ENCODE data around the gene RASSF4. TPM values are rescaled to one million over a fixed set of nuclear protein-coding genes. Genes with fewer than 3 reads are reported as not detected.

Gene RASSF4
- total and polyA plus RNA-seq, 4 donors, result 8.2 to 26.9 (median 12.4) TPM

GRCh38 chr10:44982496-44982895, 22.9 kb downstream of the RASSF4 start (continued):
- no peak for TF ChIP-seq MAX (IDR thresholded peaks at IDR 0.05)
- no peak for TF ChIP-seq GABPA (IDR thresholded peaks at IDR 0.05 in 1 of 2, conservative IDR thresholded peaks at IDR 0.05 in 1 of 2)
- no peak for TF ChIP-seq HNF4A (conservative IDR thresholded peaks at IDR 0.05)

GRCh38 chr10:44983066-44983894, 23.7 kb downstream of the RASSF4 start:
- H3K4me1 ChIP-seq (ENCODE audit: control insufficient read depth in 4 of 4, insufficient read depth in 4 of 4, low read length in 3 of 4), result peaks cover 27 to 39% (median 33%) of the 10 kb centered on the region in 4 donors
- no peak overlapping the region for H3K27ac ChIP-seq (ENCODE audit: low read depth in 1 of 2, low read length in 2 of 2)
- TF ChIP-seq HNF4A (conservative IDR thresholded peaks at IDR 0.05) (no peak), CTCF (IDR thresholded peaks at IDR 0.05; ENCODE audit: low read depth, low read length, missing input control) (no peak), RXRA (IDR thresholded peaks at IDR 0.05) (no peak), HNF4G (IDR thresholded peaks at IDR 0.05) (no peak), YY1 (IDR thresholded peaks at IDR 0.05) (no peak), FOXA2 (IDR thresholded peaks at IDR 0.05) (no peak), MAX (IDR thresholded peaks at IDR 0.05) (no peak), GABPA (IDR thresholded peaks at IDR 0.05 in 1 of 2, conservative IDR thresholded peaks at IDR 0.05 in 1 of 2) (no peak), EGR1 (IDR thresholded peaks at IDR 0.05; ENCODE audit: low read depth in 2 of 2) (no peak), TAF1 (conservative IDR thresholded peaks at IDR 0.05) (no peak), RAD21 (IDR thresholded peaks at IDR 0.05) (no peak), FOXA1 (IDR thresholded peaks at IDR 0.05) (no peak), JUND (IDR thresholded peaks at IDR 0.05) (no peak), REST (IDR thresholded peaks at IDR 0.05) (no peak), ZBTB33 (IDR thresholded peaks at IDR 0.05) (no peak), ATF3 (IDR thresholded peaks at IDR 0.05) (no peak), NR2F2 (IDR thresholded peaks at IDR 0.05) (no peak), SP1 (IDR thresholded peaks at IDR 0.05) (no peak)
- no peaks in the 10 kb centered on the region for H3K36me3 ChIP-seq (ENCODE audit: control insufficient read depth in 4 of 4, insufficient read depth in 3 of 4, low read depth in 1 of 4, low read length in 3 of 4)
- 96% methylated on average over 13 of the region's 13 CpGs for WGBS
- no peak overlapping the region for H3K9ac ChIP-seq (ENCODE audit: low read depth in 1 of 2, low read length in 2 of 2)
- H3K9me3 ChIP-seq (ENCODE audit: control insufficient read depth in 4 of 4, low read length in 3 of 4), result no peaks in the 10 kb centered on the region
- no peak for DNase-seq (ENCODE audit: low spot score)
- no peaks in the 10 kb centered on the region for H3K27me3 ChIP-seq (ENCODE audit: control insufficient read depth in 4 of 4, insufficient read depth in 4 of 4, low read length in 3 of 4)
- no peak overlapping the region for H3K4me3 ChIP-seq (ENCODE audit: low read depth in 1 of 3, low read length in 3 of 3)
